ENCODE measurements around the gene CPO. TPM values are rescaled to one million over a fixed set of nuclear protein-coding genes. Genes with fewer than 3 reads are reported as not detected.

Gene CPO
- total RNA-seq, 1 donor from 2014 or later: not detected

- TF ChIP-seq CTCF (conservative IDR thresholded peaks at IDR 0.05; ENCODE audit: low read depth, low read length): no peak
- no peak overlapping the region for H3K4me3 ChIP-seq (ENCODE audit: low read depth, low read length)
- no peak for DNase-seq (ENCODE audit: low read depth)
Measured at GRCh38 chr2:206971805-206972204, 32.5 kb downstream of the CPO start.

- TF ChIP-seq CTCF (conservative IDR thresholded peaks at IDR 0.05; ENCODE audit: low read depth, low read length): no peak
- DNase-seq (ENCODE audit: low read depth): no peak
- no peak overlapping the region for H3K4me3 ChIP-seq (ENCODE audit: low read depth, low read length)
Measured at GRCh38 chr2:206974551-206974950, 35.2 kb downstream of the CPO start.

GRCh38 chr2:206978746-206979145 lies 39.4 kb downstream of the CPO start:
- TF ChIP-seq CTCF (conservative IDR thresholded peaks at IDR 0.05; ENCODE audit: low read depth, low read length): no peak
- DNase-seq (ENCODE audit: low read depth): no peak
- H3K4me3 ChIP-seq (ENCODE audit: low read depth, low read length): no peak overlapping the region

GRCh38 chr2:206979365-206979764 lies 40.0 kb downstream of the CPO start:
- no peak for TF ChIP-seq CTCF (conservative IDR thresholded peaks at IDR 0.05; ENCODE audit: low read depth, low read length)
- DNase-seq (ENCODE audit: low read depth): no peak
- no peak overlapping the region for H3K4me3 ChIP-seq (ENCODE audit: low read depth, low read length)

- no peak for TF ChIP-seq CTCF (conservative IDR thresholded peaks at IDR 0.05; ENCODE audit: low read depth, low read length)
- DNase-seq (ENCODE audit: low read depth): no peak
Measured at GRCh38 chr2:206979922-206980321, 40.6 kb downstream of the CPO start.

GRCh38 chr2:206980413-206980812 lies 41.1 kb downstream of the CPO start:
- no peak for TF ChIP-seq CTCF (conservative IDR thresholded peaks at IDR 0.05; ENCODE audit: low read depth, low read length)
- DNase-seq (ENCODE audit: low read depth): no peak
- H3K4me3 ChIP-seq (ENCODE audit: low read depth, low read length): no peak overlapping the region

More at GRCh38 chr2:206979922-206980321, 40.6 kb downstream of the CPO start:
- H3K4me3 ChIP-seq (ENCODE audit: low read depth, low read length): no peak overlapping the region

- no peak for DNase-seq (ENCODE audit: low read depth)
- no peak for TF ChIP-seq CTCF (conservative IDR thresholded peaks at IDR 0.05; ENCODE audit: low read depth, low read length)
- H3K4me3 ChIP-seq (ENCODE audit: low read depth, low read length): no peak overlapping the region
Measured at GRCh38 chr2:206981086-206981674, 41.9 kb downstream of the CPO start.

Data from epithelial cell of proximal tubule (primary cell).